Keratinocyte (primary cell): ENCODE measurements around the gene EEF1E1.

ENCODE experiments used
- CTCF ChIP-seq, 3 experiments: IDR thresholded peaks in 1 of 3; conservative IDR thresholded peaks in 1 of 3; optimal IDR thresholded peaks in 1 of 3; 2 replicates in 2 of 3; 3 replicates in 1 of 3; pipeline versions ENCODE3 to v1.5.1; 2011; ENCODE audit warnings: low read length in 3 of 3, mild to moderate bottlenecking in 3 of 3, moderate library complexity in 2 of 3, control low read depth in 1 of 3, inconsistent platforms in 1 of 3; ENCODE audit not compliant: insufficient read depth in 2 of 3; ENCODE audit errors: extremely low read depth in 1 of 3
- EZH2 ChIP-seq: IDR thresholded peaks from one replicate; pipeline ENCODE4 v1.6.1; 2012; ENCODE audit warnings: inconsistent platforms, mild to moderate bottlenecking, low read length, moderate library complexity

GRCh38 chr6:8100159-8100854, 2.0 kb downstream of the EEF1E1 start:
- TF ChIP-seq CTCF (optimal IDR thresholded peaks at IDR 0.05 in 1 of 3, IDR thresholded peaks at IDR 0.05 in 1 of 3, conservative IDR thresholded peaks at IDR 0.05 in 1 of 3; ENCODE audit: extremely low read depth in 1 of 3, insufficient read depth in 2 of 3, low read length in 3 of 3) (no peak), EZH2 (no peak)
